NCI-H1694 treated with DMSO at 0.1 percent for 48 hours (cell line): ENCODE measurements around the gene DSCAM.
"Not testable (repeated sequence)": the region's sequence is repeated elsewhere in the genome, so short reads cannot be mapped to it uniquely, and the experiment has no call there.

ENCODE experiments used
- DNase-seq: peaks from one replicate; lab custom pipeline; 2025; lab: John Stamatoyannopoulos, UW

DSCAM gene

DNA sequence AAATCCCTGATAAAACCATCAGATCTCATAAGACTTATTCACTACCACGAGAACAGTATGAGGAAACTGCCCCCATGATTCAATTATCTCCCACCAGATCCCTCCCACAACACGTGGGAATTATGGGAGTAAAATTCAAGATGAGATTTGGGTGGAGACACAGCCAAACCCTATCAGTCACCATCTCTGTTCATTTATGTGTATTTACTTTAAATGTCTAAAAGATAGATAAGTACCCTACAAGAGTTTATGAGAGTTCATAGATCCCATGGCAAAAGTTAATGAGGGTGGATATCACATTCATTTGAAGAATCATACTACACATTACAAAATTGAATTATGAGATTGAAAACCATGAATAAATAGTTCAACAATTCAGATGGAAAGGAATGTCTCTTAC, 526.2 kb downstream of the DSCAM start:
- DNase-seq = not testable (repeated sequence)

- DNase-seq = no peak
Measured at GRCh38 chr21:40318371-40318770, 528.6 kb downstream of the DSCAM start.

GRCh38 chr21:40316104-40316503, 530.9 kb downstream of the DSCAM start:
- no peak for DNase-seq

DNA sequence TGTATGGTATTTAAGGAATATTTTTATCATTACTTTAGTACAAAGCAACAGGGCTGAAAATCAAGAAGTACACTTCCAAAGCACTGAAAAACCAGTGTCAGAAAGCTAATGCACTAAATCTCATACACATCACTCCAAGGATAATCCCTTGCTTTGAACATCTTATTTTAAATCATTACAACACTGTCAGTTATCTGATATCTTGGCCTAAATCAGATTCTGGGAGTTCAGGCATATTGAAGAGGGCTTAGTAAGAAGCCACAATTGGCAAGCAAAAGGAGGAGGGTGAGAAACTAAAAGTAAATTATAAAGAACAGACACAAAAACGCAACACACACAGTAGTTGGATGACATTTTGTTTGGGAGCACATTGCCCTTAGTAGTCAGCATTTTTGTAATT, 531.3 kb downstream of the DSCAM start:
- no peak for DNase-seq

DNA sequence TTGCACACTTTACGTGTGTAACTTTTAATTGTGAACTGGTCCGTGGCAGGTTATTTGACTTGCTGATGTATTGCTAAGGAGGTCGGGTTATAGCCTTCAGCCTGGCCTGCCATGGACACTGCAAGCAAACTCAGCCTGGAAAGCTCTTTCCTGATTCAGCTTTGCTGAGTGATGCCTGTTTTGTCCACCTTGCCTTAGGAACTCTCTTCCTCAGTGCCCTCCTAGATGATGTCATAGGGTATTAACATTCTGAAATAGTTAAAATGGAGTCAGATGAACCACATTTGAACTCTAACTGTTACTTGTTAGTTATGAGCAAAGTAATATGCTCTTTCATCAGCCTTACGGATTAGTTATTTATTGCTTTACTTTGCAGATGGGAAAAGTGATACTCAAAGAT, 533.7 kb downstream of the DSCAM start:
- DNase-seq = no peak

DNA sequence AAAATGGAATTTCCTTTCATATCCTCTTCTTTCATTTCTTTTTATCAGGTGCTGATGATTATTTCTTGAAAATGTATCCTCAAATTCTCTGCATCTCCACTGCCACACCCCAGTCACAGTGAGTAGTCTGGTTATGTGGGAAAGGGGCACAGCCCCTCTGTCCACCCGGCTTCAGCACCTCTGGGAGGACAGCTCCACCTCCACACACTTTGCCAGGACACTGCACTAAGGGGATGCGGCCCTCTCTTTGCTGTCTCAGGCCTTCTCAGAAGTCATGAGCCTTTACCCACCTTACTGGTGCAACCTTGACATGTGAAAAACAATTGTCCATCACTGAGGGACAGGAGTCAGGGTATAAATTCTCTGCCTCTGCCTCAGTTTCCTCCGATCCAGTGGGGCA, 546.7 kb downstream of the DSCAM start:
- no peak for DNase-seq

DNA sequence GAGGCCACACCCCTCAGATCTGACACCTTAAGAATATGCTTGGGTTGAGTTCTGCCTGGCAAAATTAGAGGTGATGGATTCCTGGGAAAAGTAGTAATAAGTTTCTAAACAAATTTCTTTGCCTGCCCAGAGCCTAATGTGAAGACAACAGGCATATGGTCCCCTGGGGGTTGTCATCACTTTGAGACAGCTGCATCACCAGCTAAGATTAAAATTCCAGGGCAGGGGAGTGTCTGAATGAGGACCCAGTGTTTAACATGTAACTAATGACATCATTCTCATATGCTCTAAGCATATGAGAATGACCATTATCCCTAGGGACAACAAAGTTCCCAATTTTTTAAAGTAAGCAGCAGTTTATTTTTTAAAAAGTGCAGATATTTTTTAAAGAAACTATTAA, 547.5 kb downstream of the DSCAM start:
- no peak for DNase-seq

GRCh38 chr21:40294345-40294744, 552.6 kb downstream of the DSCAM start:
- no peak for DNase-seq

GRCh38 chr21:40291560-40291959, 555.4 kb downstream of the DSCAM start:
- no peak for DNase-seq

DNA sequence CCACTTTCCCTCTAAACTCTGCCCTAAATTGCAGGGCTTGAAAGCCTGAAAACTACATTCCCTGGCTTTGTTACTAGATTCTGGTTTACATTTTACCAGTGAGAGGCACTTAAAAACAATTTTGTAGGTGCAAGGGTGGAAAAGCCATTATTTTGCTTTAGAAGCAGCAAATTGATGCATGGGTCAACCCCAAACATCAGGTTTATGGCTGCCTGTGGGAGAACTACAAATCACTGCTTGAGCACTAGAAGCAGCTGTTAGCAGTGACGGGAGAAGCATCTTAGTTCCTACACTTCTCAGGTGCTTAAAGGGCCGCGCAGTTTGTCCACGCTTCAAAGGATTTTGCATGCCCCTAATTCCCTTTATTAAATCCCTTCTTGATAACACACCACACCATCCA, 562.5 kb downstream of the DSCAM start:
- DNase-seq = no peak

DNA sequence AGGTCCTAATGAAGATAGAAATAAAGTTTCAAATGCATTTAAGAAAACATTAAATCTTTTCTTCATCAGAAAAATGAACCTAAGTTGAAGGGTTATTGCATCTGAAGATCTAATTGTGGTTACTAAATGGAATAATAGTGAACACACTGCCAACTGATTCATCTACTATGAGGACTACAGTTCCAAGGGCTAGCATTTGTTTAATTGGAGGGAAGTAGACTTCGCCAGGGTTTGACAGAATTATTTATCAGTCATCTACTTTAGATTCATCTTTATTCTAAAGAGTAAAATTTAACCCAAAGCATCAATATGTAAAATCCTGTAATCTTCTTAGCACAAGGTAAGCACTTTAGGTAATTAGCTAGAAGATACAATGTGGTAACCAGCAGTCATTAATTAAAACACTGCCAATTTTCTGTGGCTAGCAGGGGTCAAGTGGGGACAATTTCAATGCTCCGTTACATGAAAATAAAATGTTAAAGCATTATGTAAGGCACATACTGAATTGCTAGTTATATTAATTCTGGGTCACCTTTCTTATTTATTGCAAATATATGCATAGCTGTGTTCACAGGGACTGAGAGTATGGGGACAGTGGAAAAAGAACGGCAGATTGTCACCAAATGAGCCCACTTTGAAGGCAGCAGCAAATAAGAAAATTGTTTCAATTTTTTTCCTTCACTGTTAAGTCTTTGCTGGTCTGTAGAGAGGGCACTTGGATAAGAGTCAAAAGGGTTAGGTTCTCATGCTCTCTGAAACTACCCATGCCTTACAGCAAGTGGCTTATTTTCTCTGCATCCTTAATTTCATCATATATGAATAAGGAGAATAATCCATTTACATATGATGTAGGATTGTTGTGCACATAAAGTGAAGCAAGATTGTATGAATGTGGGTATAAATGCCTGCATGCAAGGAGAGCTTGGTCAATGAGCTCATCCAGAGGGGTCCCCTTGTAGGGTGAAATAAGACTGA, 563.8 kb downstream of the DSCAM start:
- no peak for DNase-seq

GRCh38 chr21:40278345-40278744, 568.6 kb downstream of the DSCAM start:
- no peak for DNase-seq

- no peak for DNase-seq
Measured at GRCh38 chr21:40276001-40276400, 571.0 kb downstream of the DSCAM start.

GRCh38 chr21:40272037-40272436, 574.9 kb downstream of the DSCAM start:
- no peak for DNase-seq

- no peak for DNase-seq
Measured at GRCh38 chr21:40271164-40271563, 575.8 kb downstream of the DSCAM start.

DNA sequence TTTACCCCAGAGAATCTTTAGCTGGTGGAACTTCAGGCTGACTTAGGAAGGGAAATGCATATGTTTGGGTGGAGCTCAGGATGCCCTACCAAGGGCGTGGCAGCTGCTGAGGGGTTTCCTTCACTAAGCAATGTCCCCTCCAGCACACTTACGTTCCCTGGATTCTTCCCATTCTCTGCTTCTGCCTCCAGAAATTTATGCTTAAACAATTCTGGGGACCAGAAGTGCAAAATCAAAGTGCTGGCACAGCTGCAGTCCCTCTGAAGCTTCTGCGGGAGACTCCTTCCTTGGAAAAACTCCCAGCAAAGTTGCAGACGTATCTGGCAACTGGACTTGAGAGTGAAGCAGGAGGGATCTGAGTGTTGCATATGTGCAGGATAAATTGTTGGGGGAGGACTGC, 576.9 kb downstream of the DSCAM start:
- DNase-seq = no peak

GRCh38 chr21:40269239-40269638, 577.7 kb downstream of the DSCAM start:
- no peak for DNase-seq

GRCh38 chr21:40258456-40258855, 588.5 kb downstream of the DSCAM start:
- DNase-seq = not testable (repeated sequence)

DNA sequence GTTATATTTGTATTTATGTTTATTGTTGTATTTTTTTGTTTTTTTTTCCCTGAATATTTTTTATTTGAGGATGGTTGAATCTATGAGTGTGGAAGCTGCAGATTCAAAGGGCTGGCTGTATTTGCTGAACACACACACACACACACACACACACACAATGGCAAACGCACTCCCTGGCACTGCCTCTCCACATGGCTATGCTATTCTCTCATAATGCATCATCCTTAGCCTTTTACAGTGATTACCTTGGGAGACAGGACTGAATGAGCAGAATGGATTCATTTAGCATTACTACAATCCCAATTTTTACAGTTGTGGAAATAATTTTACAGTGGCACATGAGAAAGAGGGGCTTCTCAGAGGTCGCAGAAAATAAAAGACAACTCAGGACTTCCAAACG, 589.6 kb downstream of the DSCAM start:
- DNase-seq = no peak

GRCh38 chr21:40255518-40256444, 591.2 kb downstream of the DSCAM start:
- no peak for DNase-seq

DNA sequence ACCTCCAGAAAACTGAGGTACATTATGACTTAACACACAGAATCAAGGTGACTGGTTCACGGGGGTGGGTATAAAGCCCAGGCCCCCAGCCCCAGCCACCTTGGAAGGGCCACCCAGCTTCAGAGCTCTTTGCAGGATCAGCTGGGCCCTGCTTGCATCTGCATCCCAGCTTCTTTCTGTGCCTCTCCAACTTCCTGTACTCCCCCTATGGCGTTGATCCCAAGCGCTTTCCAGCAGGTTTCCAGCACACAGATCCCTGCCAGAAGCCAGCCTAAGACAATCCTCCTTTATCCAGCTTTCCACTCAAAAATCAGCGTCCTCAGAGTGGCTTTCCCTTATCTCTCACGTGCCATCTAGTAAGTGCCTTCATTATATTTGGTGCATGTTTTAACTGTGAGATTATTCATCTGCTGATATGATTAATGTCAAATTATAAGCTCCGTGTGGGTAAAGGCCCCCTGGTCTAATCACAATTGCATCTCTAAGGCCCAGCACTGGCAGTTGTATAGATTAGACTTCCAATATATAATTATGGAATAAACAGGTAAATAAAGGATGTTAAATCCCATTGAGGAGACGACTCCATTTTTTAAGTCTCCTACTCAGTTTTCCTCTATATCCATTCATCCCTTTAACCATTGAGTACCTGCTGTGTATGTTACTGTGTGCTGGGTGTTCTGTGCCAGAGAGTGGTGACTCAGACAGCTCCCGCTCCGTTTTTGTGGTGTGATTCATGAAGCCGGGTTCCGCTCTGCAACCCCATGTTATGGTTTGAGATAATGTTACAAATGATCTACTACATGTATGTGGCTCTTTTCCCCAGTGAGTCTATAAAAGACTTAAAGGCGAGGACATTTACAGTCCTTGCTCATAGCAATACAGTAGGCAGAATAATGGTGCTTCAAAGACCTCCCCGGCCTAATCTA, 592.2 kb downstream of the DSCAM start:
- no peak for DNase-seq

DNA sequence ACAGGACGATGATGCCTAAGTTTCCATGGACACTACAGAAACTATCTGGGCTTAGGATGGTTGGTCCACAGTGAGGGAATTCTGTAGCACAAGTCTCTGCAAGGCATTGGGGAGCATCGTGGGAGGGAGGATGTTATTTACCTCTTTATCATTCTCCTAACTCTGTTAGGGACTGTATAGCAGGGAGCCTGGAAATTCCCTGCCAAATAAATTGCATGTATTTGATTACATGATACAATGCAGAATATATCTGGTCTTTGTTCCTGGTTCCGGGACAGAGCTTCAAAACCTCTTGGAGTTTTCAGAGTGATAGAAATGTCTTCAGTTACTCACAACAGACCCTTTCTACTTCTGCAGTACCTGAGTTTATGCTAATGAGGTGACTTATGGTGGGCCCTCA, 593.8 kb downstream of the DSCAM start:
- DNase-seq = no peak
